GM21529 (cell line): ENCODE data around the gene PPP6R2.

Source experiments
- ATAC-seq: cut with Tn5 transposase; IDR thresholded peaks from one replicate; pipeline ENCODE4 v1.9.1; 2021; ENCODE audit not compliant: unreplicated experiment

The PPP6R2 gene

DNA sequence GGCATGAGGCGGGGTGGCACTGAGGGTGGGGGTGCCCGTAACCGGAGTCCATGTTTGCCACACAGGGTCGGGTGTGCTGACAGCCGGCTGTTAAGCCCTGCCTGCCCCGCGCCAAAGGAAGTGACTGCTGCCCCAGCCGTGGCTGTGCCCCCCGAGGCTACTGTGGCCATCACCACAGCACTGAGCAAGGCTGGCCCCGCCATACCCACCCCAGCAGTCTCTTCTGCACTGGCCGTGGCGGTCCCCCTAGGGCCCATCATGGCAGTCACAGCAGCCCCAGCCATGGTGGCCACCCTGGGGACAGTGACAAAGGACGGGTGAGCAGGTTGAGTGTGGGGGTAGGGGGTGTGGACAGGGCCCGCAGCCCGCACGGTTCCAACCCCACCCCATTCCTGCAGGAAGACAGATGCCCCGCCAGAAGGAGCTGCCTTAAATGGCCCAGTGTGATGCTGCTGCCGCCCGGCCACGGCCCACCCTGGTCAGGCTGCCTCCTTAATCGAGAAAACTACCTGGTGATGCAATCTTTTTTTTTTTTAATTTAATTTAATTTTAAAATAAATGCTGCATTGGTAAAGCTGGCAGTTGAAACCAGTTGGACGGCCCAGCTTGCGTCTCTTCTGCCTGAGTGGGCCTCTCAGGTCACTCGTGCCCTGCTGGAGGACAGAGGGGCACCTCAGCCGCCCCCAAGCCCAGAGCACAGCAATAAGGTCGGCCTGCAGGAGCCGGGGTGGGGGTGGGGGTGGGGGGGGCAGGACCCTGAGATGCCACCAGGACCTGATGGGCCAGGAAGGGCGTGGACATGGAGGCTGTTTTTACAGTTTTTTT is 100.9 kb downstream of the PPP6R2 start:
- ATAC-seq, result no peak

DNA sequence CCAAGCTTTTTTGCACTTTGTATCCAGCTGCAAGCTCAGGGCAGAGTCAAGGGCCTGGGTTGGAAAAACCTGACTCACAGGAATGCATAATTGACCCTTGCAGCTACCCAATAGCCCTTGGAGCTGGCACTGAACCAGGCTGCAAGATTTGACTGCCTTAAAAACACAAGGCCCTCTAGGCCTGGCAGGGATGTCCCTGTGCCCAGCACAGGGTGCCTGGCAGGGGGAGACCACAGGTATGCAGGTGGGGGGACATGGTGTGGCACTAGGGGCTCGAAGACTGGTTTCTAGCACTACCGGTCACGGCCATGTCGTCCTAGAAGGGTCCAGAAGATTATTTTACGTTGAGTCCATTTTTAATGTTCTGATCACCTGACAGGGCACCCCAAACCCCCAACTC is 101.5 kb downstream of the PPP6R2 start:
- ATAC-seq, result no peak

GRCh38 chr22:50445071-50445879 is 102.1 kb downstream of the PPP6R2 start:
- ATAC-seq, result no peak

- ATAC-seq, result no peak
These were observed 103.0 kb downstream of the PPP6R2 start for GRCh38 chr22:50445880-50446707.

DNA sequence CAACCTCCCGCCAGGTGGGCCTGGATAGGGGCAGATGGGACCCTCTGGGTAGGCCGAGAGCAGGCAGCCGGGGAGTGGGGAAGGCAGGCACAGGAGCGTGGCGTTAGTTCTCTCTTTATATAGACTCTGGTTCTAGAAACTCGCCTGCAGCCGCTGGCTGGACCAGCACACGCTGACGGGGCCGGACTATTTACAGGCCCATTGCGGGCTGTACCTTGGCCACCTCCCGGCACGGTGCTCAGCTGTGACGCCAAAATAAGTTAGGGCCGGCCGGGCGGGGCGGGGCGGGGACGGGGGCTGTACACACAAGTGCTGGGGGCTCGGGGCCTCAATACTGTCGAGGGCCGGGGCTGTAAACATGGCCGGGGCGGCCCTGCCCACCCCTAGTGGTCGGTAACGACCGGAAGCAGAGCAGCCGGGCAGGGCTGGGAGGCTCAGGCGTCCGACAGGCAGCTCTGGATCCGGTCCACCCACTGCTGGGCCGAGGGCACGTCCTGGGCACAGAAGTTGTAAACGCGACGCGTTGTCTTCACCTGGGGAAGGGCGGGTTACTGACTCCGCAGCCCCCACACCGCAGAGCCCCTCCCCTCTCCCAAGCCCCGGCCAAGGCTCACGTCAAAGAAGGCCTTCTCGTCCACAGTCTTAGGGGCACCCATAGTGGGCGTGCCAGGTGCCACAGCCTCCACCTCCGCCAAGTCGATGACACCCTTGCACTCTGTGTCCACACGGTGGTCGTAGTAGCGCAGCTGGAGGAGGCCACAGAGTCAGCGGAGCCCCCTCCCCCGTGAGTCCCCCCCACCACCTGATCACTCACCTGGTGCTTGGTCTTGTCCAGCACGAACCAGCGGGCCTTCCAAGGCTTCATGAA is 103.8 kb downstream of the PPP6R2 start:
- ATAC-seq, result no peak

DNA sequence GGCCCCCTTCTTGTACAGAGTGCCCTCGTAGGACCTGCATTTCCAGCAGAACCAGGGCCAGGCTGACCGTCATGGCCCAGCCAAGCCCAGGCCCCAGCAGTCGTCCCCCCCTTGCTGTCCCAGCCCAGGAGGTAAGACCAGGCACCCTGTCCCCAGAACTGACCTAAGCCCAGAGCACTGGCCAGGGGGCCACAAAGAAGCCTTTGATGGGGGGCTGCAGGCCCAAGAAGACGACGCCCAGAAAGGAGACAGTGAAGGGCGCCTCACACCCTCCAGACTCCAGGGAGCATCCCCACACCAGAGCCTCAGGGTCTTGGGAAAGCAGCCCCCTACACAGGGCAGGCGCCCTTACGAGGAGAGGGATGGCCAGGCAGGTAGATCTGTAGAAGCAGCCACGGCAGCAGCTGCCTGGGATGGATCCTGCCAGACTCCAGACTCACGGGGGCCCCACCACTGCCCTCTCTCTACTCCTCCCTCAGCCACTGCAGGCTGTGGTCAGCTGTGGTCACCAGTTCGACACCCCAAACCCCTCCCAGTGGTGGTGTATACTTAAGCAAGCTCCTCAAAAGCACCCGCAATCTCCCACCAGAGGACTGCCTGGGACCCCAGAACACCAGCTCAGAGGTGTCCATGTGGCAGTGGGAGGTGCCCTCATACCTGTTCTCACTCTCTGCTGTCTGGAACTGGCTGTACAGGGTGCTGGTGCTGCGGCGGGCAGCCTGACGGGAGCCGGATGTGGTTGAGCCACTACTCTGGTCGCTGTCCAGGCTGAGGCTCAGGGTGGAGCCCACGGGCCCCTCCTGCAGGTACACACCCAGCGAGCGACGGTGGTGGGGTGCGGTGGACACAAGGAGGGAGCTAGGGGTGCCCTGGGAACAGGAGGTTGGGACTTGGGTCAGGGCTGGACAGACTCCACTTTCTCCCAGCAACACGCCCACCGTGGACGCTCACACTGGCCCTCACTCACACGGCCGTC is 104.7 kb downstream of the PPP6R2 start:
- no peak for ATAC-seq

DNA sequence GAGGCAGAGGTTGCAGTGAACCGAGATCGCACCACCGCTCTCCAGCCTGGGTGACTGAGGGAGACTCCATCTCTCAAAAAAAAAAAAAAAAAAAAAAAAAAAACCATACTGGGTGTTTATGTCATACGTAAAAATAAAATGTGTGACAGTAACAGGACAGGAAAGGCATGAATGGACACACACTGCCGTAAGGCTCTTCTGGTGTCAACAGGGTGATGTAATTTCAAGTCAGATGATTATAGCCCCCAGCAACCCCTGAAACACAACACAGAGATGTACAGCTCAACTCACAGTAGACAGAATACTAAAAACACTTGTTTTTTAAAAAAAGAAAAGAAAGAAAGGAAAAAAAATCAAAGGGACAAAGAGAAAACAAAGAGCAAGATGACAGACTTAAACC is 109.5 kb downstream of the PPP6R2 start:
- no peak for ATAC-seq

- no peak for ATAC-seq
These were observed 111.5 kb downstream of the PPP6R2 start for GRCh38 chr22:50454556-50455075.

DNA sequence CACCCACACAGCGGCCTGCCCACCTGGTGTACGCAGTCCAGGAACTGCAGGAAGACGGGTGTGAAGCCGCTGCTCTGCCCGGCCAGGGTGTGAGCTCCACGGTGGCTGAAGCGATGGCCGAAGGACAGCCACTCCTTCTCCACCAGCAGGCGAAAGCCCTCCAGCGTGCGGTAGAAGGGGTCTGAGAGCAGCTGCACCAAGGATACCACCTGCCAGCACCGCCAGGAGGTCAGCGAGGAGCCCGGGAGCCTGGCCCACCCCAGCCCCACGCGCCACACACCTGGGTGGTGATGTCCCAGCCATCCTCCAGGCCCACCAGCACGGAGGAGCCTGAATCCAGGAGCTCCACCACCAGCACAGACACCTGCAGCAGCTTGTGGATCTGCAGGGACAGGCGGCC is 112.1 kb downstream of the PPP6R2 start:
- no peak for ATAC-seq

- ATAC-seq, result no peak
These were observed 112.9 kb downstream of the PPP6R2 start for GRCh38 chr22:50456026-50456425.

DNA sequence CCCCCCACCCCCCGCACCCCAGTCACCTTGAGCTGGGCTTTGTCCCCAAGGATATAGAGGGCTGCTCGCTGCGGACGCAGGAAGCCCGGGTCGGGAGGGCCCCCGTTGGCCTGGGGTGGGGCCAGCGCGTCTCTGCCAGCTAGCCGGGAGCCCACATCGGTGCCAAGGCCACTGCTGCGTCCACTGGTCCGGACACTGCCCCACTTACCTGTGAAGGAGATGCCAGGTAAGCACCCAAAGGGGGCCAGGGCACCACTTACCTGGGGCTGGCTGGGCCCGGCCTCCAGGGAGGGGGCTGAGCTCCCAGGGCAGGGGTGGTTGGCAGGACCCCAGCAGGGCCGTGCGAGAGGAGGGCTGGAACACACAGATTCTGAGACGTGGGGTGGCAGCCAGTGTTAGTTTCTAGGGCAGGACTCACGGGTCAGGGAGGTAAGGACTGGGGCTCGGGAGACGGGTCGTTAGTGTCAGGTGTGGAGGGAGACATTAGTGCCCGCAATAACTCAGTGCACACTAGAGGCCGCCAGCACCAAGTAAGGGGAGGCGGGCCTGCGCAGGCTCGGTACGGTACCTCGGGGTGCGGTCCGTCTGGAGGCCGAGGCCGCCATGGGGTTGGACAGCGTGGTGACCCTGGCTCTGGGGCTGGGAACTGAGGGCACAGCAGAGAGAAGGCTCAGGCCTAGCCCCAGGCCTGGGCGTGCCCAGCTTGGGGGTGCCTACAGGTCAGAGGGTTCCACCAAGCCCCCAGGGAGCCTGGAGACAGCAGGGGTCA is 113.5 kb downstream of the PPP6R2 start:
- ATAC-seq, result no peak

DNA sequence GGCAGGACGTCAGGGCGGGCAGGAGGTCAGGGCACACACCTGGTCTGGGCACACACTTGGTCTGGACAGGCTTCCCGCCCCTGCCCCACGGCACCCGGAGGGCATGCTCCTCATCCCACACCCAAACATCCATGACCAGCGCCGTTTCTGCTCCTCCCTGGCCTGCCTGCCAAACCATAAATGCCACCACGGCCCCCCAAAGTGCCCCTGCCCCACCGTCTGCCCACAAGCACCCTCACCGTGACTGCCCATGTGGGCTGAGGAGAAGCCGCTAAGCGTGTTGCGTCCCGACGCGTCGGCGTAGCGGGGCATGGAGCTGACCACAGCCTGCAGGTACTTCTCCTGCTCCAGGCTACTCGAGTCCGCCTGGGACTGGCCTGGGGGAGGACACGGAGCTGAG is 115.9 kb downstream of the PPP6R2 start:
- no peak for ATAC-seq

- no peak for ATAC-seq
These were observed 116.5 kb downstream of the PPP6R2 start for GRCh38 chr22:50459496-50460140.

- no peak for ATAC-seq
These were observed 117.8 kb downstream of the PPP6R2 start for GRCh38 chr22:50460938-50461337.

GRCh38 chr22:50461536-50461935 is 118.4 kb downstream of the PPP6R2 start:
- ATAC-seq, result no peak

DNA sequence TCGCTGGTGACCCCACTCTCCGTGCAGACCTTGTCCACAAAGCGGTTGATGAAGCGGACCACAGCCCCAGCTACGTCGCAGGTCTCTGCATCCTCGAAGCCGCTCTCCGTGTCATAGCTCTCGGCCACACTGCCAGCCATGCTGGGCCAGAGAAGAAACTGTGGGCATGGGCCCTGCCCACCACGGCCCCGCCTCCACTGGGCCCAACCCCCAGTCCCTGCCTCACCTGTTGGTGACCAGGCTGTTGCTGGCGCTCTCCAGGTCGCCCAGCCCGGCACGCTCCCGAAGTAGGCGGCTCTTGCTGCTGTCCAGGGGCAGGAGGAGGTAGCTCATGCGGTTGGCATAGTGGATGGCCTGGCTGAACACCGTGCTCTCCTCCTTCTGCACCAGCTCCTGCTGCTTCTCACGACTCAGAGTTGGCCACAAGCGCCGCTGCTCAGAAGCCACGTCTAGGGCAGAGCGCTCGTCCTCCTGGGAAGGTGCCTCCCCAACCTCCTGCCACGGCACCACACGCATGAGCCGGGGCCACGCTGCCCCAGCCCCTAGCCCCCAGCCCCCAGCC is 118.9 kb downstream of the PPP6R2 start:
- ATAC-seq, result no peak

DNA sequence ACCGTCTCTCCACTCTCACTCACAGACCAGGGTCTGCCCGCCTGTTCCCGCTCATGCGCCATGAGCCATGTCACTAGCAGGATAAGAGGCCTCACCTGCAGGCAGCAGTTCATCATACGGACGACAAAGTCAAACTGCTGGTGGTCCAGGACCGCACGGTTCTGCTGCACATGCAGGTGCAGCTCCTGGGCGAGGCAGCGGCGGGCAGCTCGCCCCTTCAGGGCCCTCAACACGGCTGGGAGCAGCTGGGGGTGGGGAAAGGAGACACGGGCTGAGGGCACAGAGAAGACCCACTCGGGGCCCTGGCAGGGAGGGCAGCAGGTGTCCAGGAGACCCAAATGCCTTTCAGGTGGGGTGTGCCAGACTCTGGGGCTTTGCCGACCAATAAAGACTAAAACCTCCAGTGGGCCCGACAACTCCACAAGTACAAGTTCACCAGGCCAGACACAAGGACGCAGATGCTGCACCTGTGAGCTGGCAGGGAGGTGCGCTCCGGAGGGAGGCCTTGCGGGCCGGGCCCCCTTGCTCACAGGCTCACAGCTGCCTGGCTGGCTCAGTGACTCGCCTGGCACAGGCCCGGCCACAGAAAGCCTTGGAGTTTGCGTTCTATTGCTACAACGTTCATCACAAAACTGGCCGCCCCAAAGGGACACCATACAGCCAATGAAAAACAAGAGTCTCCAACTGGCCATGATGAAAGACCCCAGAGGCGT is 120.2 kb downstream of the PPP6R2 start:
- ATAC-seq, result no peak
